Hepatocyte (in vitro differentiated cells): Measurements from ENCODE around the gene PDE8B. TPM values are rescaled to one million over a fixed set of nuclear protein-coding genes. Genes with fewer than 3 reads are reported as not detected.

Experiments
- DNase-seq: peaks from one replicate; pipeline ENCODE4 v3.0.0-alpha.2; 2016; ENCODE audit warnings: low spot score
- H2AFZ ChIP-seq: fragments of 200-600 bp; sonication (generic); 2 replicates; pipeline ENCODE4 v1.6.0; 2016; ENCODE audit warnings: antibody characterized with exemption, mild to moderate bottlenecking
- H3K27ac ChIP-seq: fragments of 200-600 bp; sonication (generic); 2 replicates; pipeline ENCODE4 v1.5.1; 2016; ENCODE audit warnings: mild to moderate bottlenecking
- H3K27me3 ChIP-seq: fragments of 200-600 bp; sonication (generic); 2 replicates; pipeline ENCODE4 v1.6.1; 2016
- H3K36me3 ChIP-seq: fragments of 200-600 bp; sonication (generic); replicated peaks from 2 replicates; pipeline ENCODE4 v1.5.1; 2016; ENCODE audit warnings: low read depth; ENCODE audit not compliant: insufficient read depth
- H3K4me1 ChIP-seq: fragments of 200-600 bp; sonication (generic); 2 replicates; pipeline ENCODE4 v1.5.1; 2016; ENCODE audit warnings: mild to moderate bottlenecking, moderate library complexity; ENCODE audit not compliant: insufficient read depth
- H3K4me2 ChIP-seq: fragments of 200-600 bp; sonication (generic); 2 replicates; pipeline ENCODE4 v1.6.0; 2016
- H3K4me3 ChIP-seq: fragments of 200-600 bp; sonication (generic); 2 replicates; pipeline ENCODE4 v1.5.1; 2016; ENCODE audit warnings: mild to moderate bottlenecking
- H3K79me2 ChIP-seq: fragments of 200-600 bp; sonication (generic); 2 replicates; pipeline ENCODE4 v1.6.0; 2017; ENCODE audit warnings: mild to moderate bottlenecking
- H3K9me2 ChIP-seq: fragments of 200-600 bp; sonication (generic); replicated peaks from 2 replicates; pipeline ENCODE4 v1.6.0; 2017; ENCODE audit warnings: mild to moderate bottlenecking; ENCODE audit not compliant: insufficient read depth
- H3K9me3 ChIP-seq: fragments of 200-600 bp; sonication (generic); 2 replicates; pipeline ENCODE4 v1.5.1; 2016; ENCODE audit warnings: low read depth, mild to moderate bottlenecking
- H4K20me1 ChIP-seq: fragments of 200-600 bp; sonication (generic); 2 replicates; pipeline ENCODE4 v1.6.0; 2016; ENCODE audit warnings: mild to moderate bottlenecking; ENCODE audit not compliant: insufficient read depth, poor library complexity, severe bottlenecking
- CTCF ChIP-seq: fragments of 200-600 bp; sonication (generic); IDR thresholded peaks from 2 replicates; pipeline ENCODE4 v1.5.1; 2016; ENCODE audit warnings: antibody characterized with exemption, mild to moderate bottlenecking; ENCODE audit not compliant: poor library complexity
- EZH2 ChIP-seq: fragments of 200-600 bp; sonication (generic); IDR thresholded peaks from 2 replicates; pipeline ENCODE4 v1.6.1; 2016; ENCODE audit warnings: antibody characterized with exemption, mild to moderate bottlenecking, borderline replicate concordance
- EZH2phosphoT487 ChIP-seq: fragments of 200-600 bp; sonication (generic); IDR thresholded peaks from one replicate; pipeline ENCODE4 v1.6.1; 2018; ENCODE audit warnings: antibody characterized with exemption, mild to moderate bottlenecking, low read depth, moderate library complexity; ENCODE audit not compliant: unreplicated experiment, severe bottlenecking
- WGBS: methylation state at CpG from one replicate; pipeline ENCODE4 v1.1.6; 2016; ENCODE audit warnings: low lambda C conversion rate; ENCODE audit errors: missing lambda C conversion rate; 5-methylcytosine and 5-hydroxymethylcytosine counted together
- polyA plus RNA-seq: library from polyadenylated mRNA; unstranded; fragments of >200 nt; fragmentation: Nextera tagmentation; extraction: Ambion mirVana; gene quantifications from 2 replicates; pipeline ENCODE4 v1.2.1, GENCODE V29; 2016
- total RNA-seq: library from RNA; depleted of rRNA; stranded (reverse); fragments of >200 nt; gene quantifications from 2 replicates; pipeline ENCODE4 v1.2.3, GENCODE V29; 2014

PDE8B gene
- total and polyA plus RNA-seq, 2 experiments from 2014 or later: 8.3 to 9.2 TPM

DNA sequence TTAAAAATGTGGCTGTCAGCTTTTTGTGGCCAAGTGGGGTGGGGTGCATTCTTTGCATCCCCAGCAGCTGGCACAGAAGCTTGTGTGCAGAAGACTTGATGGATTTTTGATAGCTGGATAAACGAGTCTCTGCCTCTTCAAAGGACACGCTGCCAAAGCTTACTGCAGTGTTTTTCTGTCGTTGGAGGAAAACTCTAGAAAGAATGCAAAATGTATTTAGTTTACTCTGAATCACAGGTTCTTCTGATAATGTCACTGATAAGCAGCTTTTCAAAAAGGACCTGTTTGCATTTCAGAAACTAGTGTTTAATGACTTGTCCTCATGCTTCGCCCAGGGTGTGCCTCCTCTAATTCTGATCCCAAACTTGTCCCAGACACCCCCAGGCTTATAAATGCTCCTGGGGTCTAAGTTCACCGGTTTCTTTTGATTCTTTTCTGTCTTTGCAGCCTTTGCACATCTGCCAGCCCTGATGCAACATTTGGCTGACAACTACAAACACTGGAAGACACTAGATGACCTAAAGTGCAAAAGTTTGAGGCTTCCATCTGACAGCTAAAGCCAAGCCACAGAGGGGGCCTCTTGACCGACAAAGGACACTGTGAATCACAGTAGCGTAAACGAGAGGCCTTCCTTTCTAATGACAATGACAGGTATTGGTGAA, 215.6 kb downstream of the PDE8B start:
- H3K9me2 ChIP-seq: no peaks in the 10 kb centered on the region
- H3K79me2 ChIP-seq: no peaks in the 10 kb centered on the region
- H3K9me3 ChIP-seq: no peaks in the 10 kb centered on the region
- DNase-seq: no peak
- no peaks in the 10 kb centered on the region for H3K27me3 ChIP-seq
- TF ChIP-seq CTCF: no peak
- TF ChIP-seq EZH2phosphoT487: no peak
- TF ChIP-seq EZH2: no peak
- H2AFZ ChIP-seq: no peak overlapping the region
- no peaks in the 10 kb centered on the region for H3K36me3 ChIP-seq
- 35% methylated on average over 8 of the region's 8 CpGs for WGBS
- peak overlapping the region; percentile 50 for H3K27ac ChIP-seq
- H3K4me1 ChIP-seq: peaks cover 22% of the 10 kb centered on the region
- H4K20me1 ChIP-seq: no peaks in the 10 kb centered on the region
- H3K4me2 ChIP-seq: peak overlapping the region; percentile 31
- no peak overlapping the region for H3K4me3 ChIP-seq

DNA sequence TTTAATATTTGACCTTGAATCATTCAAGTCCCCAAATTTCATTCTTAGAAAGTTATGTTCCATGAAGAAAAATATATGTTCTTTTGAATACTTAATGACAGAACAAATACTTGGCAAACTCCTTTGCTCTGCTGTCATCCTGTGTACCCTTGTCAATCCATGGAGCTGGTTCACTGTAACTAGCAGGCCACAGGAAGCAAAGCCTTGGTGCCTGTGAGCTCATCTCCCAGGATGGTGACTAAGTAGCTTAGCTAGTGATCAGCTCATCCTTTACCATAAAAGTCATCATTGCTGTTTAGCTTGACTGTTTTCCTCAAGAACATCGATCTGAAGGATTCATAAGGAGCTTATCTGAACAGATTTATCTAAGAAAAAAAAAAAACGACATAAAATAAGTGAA, 216.2 kb downstream of the PDE8B start:
- Histone ChIP-seq H3K4me3 (no peak overlapping the region), H3K9me3 (no peaks in the 10 kb centered on the region), H2AFZ (no peak overlapping the region), H3K4me2 (peak overlapping the region; percentile 31), H3K79me2 (no peaks in the 10 kb centered on the region), H3K36me3 (no peaks in the 10 kb centered on the region), H3K27ac (peak overlapping the region; percentile 50), H3K9me2 (no peaks in the 10 kb centered on the region), H3K4me1 (peaks cover 22% of the 10 kb centered on the region), H4K20me1 (no peaks in the 10 kb centered on the region), H3K27me3 (no peaks in the 10 kb centered on the region)
- TF ChIP-seq EZH2phosphoT487 (no peak), CTCF (no peak)
- WGBS: 49% methylated on average over 2 of the region's 2 CpGs
- DNase-seq: no peak

DNA sequence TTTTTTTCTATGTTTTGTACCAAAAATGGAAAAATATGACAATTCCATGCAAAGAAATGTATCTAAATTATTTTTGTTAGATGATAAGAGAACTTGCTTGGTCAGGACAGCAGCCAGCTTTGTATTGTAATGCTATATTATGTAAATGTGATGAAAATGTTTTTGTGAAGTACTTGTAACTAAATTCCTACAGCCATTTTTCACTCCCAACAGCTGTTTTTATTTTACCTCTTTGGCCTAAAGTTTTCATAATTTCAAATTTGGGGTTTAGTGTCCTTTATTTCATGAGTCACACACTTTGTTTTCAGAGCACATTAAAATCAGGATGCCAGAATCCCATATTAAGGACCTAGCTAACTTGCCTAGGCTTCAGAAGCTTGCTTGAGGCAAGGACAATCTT, 217.5 kb downstream of the PDE8B start:
- Histone ChIP-seq H3K4me2 (no peak overlapping the region), H3K27ac (no peak overlapping the region)

GRCh38 chr5:77428526-77428925, 218.0 kb downstream of the PDE8B start:
- H3K4me3 ChIP-seq: no peak overlapping the region
- H3K4me1 ChIP-seq: peaks cover 22% of the 10 kb centered on the region
- no peak overlapping the region for H2AFZ ChIP-seq
- H3K4me2 ChIP-seq: no peak overlapping the region
- WGBS: 67% methylated on average over 5 of the region's 5 CpGs
- no peaks in the 10 kb centered on the region for H3K36me3 ChIP-seq
- no peaks in the 10 kb centered on the region for H3K9me3 ChIP-seq
- no peak for DNase-seq
- H3K79me2 ChIP-seq: no peaks in the 10 kb centered on the region
- no peaks in the 10 kb centered on the region for H3K27me3 ChIP-seq
- no peak for TF ChIP-seq EZH2phosphoT487
- TF ChIP-seq CTCF: no peak
- no peak for TF ChIP-seq EZH2
- no peaks in the 10 kb centered on the region for H4K20me1 ChIP-seq
- no peaks in the 10 kb centered on the region for H3K9me2 ChIP-seq
- H3K27ac ChIP-seq: no peak overlapping the region

More for the DNA sequence above, 217.5 kb downstream of the PDE8B start:
- DNase-seq: no peak
- Histone ChIP-seq H3K79me2 (no peaks in the 10 kb centered on the region), H3K9me3 (no peaks in the 10 kb centered on the region), H3K4me3 (no peak overlapping the region), H4K20me1 (no peaks in the 10 kb centered on the region), H3K4me1 (peaks cover 22% of the 10 kb centered on the region), H3K9me2 (no peaks in the 10 kb centered on the region), H2AFZ (no peak overlapping the region), H3K36me3 (no peaks in the 10 kb centered on the region), H3K27me3 (no peaks in the 10 kb centered on the region)
- TF ChIP-seq EZH2phosphoT487: no peak
